NCI-H1694 (cell line): ENCODE results near the gene NF1.
"Not testable (repeated sequence)": the region's sequence is repeated elsewhere in the genome, so short reads cannot be mapped to it uniquely, and the experiment has no call there.

Source experiments
- DNase-seq: peaks from one replicate; lab custom pipeline; 2025; lab: John Stamatoyannopoulos, UW

Gene NF1

DNA sequence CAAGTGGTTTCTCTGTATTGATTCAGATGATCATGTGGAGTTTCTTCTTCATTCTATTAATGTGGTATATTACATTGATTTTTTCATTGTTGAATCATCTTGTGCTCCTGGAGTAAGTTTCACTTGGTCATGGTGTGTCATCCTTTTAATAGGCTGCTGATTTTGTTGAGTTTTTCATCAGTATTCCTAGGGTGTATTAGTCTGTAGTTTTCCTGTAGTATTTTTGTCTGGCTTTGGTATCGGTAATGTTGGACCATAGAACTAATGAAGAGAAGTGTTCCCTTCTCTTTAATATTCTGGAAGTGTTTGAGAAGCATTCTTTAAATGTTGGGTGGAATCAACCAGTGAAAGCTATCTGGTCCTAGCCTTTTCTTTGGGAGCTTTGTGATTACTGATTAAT is 103.2 kb downstream of the NF1 start:
- DNase-seq: no peak

DNA sequence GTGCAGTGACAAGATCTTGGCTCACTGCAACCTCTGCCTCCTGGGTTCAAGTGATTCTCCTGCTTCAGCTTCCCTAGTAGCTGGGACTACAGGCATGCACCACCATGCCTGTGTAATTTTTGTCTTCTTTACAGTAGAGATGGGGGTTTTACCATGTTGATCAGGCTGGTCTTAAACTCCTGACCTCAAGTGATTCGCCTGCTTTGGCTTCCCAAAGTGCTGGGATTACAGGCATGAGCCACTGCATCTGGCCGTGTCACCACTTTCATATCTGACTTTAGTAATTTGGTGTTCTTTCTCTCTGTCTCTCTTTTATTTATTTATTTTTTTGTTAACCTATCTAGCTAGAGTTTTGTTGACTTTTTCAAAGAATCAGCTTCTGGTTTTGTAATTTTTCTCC is 103.9 kb downstream of the NF1 start:
- DNase-seq: not testable (repeated sequence)

DNA sequence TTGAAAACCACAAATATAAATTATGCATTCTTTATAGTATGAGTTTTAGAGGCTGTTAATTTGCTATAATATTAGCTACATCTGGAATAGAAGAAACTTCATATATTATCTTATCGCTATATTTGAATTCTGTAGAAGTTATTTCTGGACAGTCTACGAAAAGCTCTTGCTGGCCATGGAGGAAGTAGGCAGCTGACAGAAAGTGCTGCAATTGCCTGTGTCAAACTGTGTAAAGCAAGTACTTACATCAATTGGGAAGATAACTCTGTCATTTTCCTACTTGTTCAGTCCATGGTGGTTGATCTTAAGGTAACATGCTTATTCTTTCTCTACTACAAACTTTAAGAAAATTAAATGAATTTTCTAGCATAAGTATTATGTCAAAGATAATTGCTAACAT is 105.5 kb downstream of the NF1 start:
- DNase-seq: no peak

DNA sequence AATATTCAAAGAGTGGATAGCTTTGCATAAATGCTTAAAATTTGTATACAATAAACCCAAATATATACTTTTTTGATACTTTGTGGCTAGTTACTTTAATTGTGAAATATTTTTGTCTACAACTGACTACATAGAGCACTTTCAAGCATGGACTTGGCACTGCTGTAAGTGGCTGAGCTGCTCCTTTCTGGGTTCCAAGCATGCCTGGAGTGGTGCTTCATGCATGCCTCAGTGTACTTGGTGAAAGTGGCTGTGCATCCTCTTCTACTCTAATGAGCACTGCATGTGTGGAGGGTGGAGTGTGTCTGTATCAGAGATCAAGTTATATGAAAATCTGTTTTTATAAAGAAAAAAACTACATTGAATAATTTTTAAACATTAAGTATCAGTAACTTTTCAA is 108.2 kb downstream of the NF1 start:
- DNase-seq: no peak

DNA sequence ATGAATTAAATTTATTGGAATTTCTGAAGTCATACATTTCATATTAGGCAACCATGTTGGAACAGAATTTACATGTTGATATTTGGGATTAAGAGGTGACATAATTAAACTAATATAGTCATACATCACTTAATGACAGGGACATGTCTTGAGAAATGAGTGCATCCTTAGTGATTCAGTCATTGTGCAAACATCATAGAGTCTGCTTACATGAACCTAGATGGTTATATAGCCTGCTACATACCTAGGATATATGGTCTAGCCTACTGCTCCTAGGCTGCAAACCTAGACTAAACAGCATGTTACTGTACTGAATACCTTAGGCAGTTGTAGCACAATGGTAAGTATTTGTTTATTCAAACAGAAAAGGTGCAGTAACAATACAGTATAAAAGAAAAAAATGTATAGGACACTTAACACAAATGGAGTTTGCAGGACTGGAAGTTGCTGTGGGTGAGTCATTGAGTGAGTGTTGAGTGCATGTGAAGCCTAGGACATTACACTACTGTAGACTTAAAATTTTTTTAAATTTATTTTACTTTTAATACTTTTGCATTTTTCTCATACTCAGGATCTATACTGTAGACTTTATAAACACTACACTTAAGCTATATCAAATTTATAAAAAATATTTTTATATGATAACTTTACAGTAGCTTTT is 116.7 kb downstream of the NF1 start:
- no peak for DNase-seq

DNA sequence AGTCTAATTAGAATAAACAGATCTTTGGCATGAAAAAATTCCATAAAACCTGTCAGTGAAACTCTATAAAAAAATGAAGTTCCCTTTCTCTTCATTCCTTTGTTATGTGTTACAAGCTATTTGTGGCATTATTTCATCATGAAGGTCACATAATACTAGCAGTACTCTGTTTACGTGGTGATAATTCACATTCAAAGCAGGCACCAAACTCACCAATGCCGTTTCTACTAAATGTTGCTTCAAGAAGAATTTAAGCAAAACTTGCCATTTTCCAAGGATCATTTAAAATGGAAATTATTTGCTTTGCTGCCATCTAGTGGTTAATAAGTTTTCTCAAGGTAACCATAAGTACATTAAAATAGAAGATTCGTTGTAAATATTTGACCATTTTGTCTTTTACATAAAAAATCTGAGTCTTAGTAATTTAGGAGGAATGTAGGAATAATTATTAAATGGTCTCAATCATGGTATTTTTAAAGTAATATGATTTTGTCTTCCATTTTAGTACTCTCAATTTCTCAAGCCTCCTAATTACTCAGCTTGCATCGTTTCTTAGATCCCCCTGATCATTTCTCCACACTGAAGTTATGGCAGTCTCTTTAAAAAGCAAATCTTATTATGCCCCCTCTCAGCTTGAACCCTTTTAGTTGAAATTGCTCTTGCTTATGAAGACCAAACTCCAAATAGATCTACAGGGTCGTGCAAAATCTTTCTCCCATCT is 121.4 kb downstream of the NF1 start:
- DNase-seq: peak; percentile 41

DNA sequence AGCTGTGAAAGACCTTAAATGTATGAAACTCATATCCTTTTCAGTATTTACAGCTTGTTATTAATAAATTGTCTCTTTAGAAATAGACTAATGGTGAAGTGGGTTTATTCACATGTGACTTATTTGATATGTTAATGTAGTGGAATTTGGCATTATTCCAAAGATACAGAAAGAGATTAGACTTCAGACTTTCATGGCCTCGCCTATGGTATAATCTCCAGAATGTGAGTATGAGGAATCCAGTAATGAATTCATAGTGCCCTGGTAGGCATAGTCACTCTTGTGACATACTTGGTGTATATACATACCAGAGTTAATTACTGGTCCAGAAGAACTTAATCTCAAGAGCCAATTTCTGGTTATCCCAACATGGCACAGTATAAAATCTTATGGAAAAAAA is 129.6 kb downstream of the NF1 start:
- no peak for DNase-seq

DNA sequence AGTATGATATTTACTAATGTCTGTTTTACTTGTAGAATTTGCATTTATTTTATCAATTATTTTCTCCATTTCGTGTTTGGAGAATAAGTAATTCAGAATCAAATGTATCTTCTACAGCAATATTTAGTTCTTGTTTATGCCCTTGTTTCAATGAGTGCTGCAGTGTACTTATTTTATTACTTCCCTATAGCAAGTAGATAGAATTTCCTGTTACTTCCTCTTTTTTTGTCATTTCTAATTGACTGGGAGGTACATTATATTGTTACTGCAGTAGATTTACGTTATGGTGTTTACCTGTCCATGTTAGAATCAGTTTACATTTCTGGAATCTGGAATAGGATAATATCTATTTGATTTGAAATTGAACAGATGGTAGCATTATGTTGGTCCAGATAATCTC is 131.1 kb downstream of the NF1 start:
- DNase-seq: no peak

DNA sequence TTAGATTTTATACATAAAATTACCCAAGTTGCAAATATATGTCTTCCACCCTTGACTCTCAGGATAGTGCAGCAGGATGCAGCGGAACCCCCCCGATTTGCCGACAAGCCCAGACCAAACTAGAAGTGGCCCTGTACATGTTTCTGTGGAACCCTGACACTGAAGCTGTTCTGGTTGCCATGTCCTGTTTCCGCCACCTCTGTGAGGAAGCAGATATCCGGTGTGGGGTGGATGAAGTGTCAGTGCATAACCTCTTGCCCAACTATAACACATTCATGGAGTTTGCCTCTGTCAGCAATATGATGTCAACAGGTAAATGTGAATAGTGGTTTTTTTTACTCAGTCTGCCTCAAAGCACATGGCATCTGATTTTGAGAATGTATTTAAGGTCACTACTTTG is 131.6 kb downstream of the NF1 start:
- DNase-seq: no peak

DNA sequence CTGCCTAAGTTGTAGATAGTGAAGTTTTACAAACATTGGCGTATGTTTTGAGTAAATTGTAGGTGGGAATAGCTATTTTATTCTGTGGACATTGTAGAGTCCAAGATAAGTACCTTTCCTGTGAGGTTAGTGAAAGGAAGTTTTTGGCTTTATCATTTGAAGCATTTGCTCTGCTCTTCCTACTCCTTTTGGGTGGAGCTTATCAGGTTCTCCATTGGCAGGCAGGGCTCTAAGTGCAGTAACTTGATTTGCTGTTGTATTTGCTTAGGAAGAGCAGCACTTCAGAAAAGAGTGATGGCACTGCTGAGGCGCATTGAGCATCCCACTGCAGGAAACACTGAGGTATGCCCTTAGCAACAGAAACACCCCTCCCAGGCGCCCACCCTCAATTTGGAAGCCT is 132.2 kb downstream of the NF1 start:
- DNase-seq: no peak

DNA sequence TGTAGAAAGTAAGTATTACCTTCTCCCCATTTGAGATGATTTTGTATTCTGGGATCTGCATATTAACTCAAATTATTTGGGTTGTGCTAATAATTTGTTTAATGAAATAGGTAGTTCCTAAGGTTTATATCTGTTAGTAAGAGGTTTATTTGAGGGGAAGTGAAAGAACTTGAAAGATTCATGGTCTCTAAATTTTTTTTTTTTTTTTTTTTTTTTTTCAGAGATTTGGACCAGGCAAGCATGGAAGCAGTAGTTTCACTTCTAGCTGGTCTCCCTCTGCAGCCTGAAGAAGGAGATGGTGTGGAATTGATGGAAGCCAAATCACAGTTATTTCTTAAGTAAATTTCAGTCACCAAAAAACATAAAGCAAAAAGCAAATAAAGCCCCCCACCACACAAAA is 137.1 kb downstream of the NF1 start:
- no peak for DNase-seq

DNA sequence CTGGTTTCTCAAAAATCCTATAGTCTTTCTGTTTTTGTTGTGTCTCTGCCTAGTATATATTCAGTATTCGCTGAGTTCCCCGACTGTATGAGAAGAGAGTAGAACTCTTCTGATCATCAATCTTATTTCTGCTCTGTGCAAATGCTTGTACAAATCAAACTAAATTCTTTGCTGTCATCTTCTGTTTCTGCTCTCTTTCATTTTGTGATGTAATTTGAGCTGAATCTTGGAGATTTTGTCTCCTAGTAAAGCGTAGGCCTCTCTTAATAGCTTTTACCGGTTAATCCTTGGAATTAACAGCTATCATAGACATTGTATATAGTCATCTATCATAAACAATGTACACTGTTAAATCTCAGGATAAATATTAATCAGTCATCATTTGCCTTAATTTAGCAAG is 140.3 kb downstream of the NF1 start:
- no peak for DNase-seq

DNA sequence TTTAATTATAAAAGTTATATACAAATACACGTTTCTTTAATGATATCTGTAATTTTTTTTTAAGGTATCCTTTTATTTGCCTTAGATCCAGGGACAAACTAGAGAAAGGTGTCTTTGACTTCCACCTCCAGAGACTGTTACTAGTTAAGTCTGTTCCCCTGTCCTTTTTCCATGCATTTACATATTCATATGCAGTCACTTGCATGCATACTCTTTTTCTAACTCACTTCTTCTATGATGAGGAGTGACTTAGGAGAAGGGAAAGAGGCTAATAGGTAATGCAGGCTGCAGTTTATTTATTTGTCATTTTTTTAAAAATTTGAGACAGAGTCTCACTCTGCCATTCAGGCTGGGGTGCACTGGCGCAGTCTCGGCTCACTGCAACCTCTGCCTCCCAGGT is 141.4 kb downstream of the NF1 start:
- DNase-seq: no peak

DNA sequence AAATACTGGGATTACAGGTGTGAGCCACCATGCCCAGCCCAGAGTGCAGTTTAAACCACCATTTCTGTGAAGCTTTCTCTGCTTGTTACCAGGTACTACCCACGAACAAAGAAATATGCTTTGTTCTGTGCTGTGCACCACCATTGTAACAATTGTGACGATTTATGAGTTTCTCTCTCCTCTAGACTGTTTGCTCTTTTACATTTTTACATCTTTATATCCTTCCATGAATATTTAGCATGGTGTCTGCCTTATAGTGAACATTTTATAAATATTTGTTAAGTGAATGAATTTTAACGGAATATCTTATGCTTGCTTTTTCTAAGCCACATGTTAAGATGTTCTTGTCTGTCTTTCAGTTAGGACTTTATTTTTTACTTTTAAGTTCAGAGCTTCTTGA is 141.9 kb downstream of the NF1 start:
- no peak for DNase-seq

DNA sequence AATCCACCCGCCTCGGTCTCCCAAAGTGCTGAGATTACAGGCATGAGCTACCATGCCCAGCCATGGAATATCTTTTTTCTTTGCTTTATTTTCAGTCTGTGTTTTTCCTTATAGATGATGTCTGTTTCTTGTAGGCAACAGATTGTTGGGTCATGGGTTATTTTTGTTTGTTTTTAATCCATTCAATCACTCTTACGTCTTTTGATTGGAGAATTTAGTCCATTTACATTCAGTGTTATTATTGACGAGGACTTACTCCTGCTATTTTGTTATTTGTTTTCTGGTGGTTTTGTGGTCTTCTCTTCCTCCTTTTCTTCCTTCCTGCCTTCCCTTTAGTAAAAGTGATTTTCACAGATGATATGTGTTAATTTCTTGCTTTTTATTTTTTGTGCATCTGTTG is 146.3 kb downstream of the NF1 start:
- DNase-seq: no peak

DNA sequence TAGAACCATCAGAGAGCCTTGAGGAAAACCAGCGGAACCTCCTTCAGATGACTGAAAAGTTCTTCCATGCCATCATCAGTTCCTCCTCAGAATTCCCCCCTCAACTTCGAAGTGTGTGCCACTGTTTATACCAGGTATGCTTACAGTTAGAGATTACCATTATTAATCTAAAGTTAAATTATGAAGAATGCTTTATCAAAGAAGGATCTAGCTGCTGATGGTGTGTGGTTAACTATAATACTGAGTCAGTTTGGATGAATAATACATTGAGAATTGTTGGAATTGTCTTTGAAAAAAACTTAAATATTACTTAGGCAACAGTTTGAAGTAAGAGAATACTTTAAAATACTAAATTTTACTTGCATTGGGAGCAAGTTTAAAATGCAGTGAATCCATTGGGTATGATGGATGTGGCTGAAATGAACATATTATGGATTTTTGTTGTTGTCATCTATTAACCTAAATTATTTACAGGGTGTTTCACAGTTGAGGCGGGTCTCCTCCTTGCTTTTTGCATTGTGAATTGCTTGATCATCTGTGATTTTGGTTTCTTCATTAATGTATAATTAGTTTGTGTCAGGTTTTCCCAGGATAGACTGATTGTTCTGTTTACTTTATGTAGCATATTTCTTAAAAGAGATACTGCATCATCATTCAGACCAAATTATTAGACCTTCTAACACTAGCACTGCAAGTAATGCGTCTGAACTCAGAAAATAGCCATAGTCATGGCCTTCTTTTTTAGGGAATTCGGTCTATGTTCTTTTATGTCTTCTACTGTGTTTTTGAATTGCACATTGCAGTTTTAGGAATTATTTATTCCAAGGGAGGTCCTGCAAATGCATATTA is 154.4 kb downstream of the NF1 start:
- no peak for DNase-seq

DNA sequence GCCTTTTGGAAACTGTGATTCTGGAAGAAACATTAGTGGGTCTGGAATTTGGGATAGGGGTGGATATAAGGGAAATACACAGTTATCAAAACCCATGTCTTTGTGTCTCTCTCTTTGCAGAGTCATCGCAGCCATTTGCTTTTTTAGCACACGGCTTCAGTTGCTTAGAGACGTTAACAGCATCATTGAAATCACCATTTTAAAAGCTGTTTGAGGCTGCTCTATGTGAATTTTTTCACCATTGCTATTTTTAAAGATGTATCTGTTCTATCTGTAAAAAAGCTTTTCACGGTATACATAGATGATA is 155.0 kb downstream of the NF1 start:
- no peak for DNase-seq

DNA sequence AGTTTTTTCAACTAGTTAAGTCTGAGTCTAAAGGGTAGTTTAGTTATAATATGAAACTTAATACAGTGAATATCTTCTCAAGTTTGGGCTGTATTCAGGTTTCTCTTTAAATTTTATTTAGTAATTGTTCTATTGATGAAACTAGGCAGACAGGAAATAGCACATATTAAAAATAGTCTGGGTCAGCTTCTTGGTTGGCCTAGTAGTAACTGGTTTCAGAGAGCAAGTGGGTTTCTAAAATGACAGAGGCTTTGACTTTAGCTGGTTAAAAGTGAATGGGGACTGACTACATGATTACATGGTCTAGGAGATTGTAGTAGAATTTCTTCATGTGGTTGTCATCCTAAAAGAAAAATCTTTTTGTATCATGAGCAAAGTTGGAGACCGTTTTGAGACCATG is 155.5 kb downstream of the NF1 start:
- DNase-seq: no peak

DNA sequence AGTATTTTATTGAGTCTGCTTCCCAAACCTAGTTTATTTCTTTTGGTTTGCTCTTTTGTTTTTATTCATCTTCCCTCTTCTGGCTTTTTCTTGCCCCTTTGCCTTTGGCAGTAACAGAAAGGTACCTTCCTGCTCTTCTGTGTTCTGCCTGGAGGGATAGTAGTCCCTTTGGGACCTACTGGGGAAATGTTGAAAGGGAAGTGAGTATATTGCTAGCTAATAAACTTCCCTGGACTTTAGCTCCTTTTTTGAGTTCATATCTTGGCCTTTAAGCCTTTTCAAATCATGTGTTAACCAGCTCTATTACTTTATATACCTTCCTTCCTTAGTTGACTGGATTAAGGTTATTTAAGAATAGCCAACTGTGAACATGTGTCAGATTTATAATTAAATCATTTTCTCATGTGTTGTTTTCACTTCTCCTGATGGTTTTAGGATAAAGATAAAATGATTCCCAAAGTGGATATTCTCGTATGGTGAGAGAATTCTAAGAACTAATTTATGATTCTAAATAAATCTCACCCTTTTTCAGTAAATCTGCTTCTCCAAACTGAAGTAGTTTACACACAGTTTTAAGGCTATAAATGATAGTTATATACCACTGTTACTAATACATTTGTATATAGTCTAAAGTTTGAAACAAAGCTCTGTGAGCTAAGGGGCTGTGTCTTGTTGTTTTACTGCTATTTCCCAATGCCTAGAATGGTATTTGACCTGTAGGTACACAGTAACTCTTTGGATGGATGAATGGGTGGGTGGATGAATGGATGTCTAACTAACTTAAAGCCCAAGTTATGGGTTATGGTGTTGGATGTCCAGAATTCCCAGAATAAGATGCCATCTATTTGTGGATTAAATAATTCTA is 156.6 kb downstream of the NF1 start:
- no peak for DNase-seq

DNA sequence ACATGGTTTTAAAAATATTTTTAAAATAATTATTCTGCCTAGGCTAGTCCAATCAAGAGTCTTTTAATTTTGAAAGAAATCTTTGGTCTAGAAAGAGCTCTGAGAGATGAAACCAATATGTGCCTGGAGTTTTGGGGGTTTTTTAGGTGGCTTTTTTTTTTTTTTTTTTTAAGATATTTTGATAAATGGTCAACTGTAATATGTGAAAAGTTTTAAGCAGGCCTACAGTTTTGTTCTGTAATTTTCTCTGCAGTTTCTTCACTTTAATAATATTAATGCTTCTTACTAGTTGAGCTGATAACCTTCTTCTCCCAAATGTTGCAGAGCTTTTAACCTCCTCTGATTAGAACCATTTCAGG is 157.2 kb downstream of the NF1 start:
- no peak for DNase-seq

DNA sequence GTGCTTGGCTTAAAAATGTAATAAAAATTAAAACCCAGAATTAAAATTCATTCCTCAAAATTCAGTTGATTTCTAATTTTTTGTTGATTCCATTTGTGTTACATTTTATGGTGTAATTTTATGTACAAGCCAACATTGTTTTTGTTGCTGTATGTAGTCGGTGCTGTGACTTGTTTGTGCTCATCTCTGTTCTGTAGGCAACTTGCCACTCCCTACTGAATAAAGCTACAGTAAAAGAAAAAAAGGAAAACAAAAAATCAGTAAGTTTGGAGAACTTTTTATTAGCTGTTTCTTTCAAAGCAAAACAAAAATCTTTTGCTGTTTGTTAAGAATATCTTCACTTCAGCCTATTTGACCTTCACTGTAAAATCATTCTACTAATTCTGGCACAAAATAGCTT is 158.0 kb downstream of the NF1 start:
- DNase-seq: no peak

DNA sequence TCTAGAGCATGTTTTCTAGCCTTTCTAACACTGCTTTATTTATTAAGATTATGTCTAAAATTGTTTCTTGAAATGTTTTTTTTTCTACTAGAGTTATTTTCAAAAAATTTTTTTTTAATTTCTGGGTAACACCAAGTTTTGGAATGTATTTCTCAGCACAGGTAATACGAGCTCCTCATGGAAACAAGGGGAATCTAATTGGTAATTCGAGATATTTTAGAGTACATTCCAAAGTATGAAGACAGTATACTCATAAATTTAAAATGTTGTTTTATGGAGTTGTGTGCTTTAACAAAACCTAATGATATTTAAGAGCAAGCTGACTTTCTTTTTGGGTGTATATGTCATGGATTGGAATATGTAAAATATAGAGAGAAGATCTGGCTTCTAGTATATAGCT is 159.9 kb downstream of the NF1 start:
- DNase-seq: no peak

DNA sequence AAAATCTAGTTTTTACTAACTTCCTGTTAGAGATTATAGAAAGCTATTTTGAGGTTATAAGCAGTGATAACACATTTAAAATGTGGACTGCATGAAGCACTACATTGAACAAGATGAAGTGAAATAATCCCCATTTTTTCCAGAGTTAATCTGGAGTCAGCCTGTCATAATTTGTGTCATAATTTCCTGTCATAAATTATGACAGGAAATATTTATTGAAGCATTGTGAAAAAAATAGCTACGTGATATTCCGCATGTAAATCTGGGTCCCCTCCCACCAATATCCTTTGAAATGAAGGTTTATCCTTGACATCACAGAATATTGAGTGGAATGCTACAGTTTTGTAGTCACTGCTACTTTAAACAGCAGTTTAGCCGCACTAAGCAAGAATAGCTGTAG is 162.2 kb downstream of the NF1 start:
- DNase-seq: no peak
